GM20431 (cell line): Measurements from ENCODE around the gene TLN1.

Source experiments
- in situ Hi-C: fragments of 300-500 bp; cut with MseI, MboI; formaldehyde crosslinking; loops from one replicate; pipeline ENCODE4 v1.15.0; 2020; ENCODE audit warnings: low sequenced_read_pairs; ENCODE audit not compliant: unreplicated experiment

TLN1 gene

GRCh38 chr9:35689542-35690293 is 42.3 kb downstream of the TLN1 start, which contains the start of gene TPM2:
TPM2 (minus strand) TSS chr9:35689925; CDS start chr9:35689817, 108 bp downstream.
- in situ Hi-C loops, result no loop called here

- in situ Hi-C loops, result no loop called here
Observed at GRCh38 chr9:35688558-35689541, 43.1 kb downstream of the TLN1 start.

- in situ Hi-C loops, result no loop called here
Observed at GRCh38 chr9:35687972-35688557, 43.9 kb downstream of the TLN1 start.

GRCh38 chr9:35687306-35687705 is 44.7 kb downstream of the TLN1 start:
- in situ Hi-C loops, result no loop called here

GRCh38 chr9:35686222-35687203 is 45.5 kb downstream of the TLN1 start:
- in situ Hi-C loops, result no loop called here

- in situ Hi-C loops, result no loop called here
Observed at GRCh38 chr9:35685506-35685905, 46.5 kb downstream of the TLN1 start.

- in situ Hi-C loops, result no loop called here
Observed at GRCh38 chr9:35684921-35685320, 47.1 kb downstream of the TLN1 start.

GRCh38 chr9:35683323-35683722 is 48.7 kb downstream of the TLN1 start:
- in situ Hi-C loops, result no loop called here

GRCh38 chr9:35682520-35683315 is 49.3 kb downstream of the TLN1 start:
- in situ Hi-C loops, result no loop called here

GRCh38 chr9:35682051-35682450 is 49.9 kb downstream of the TLN1 start:
- in situ Hi-C loops, result no loop called here

GRCh38 chr9:35681341-35682002 is 50.5 kb downstream of the TLN1 start:
- in situ Hi-C loops, result no loop called here

- in situ Hi-C loops, result no loop called here
Observed at GRCh38 chr9:35680331-35681105, 51.5 kb downstream of the TLN1 start.

GRCh38 chr9:35679766-35680330 is 52.1 kb downstream of the TLN1 start:
- in situ Hi-C loops, result no loop called here

- in situ Hi-C loops, result no loop called here
Observed at GRCh38 chr9:35679091-35679490, 52.9 kb downstream of the TLN1 start.

GRCh38 chr9:35675732-35676392 is 56.1 kb downstream of the TLN1 start:
- in situ Hi-C loops, result no loop called here

GRCh38 chr9:35675204-35675603 is 56.8 kb downstream of the TLN1 start:
- in situ Hi-C loops, result no loop called here

- in situ Hi-C loops, result no loop called here
Observed at GRCh38 chr9:35674025-35674361, 58.0 kb downstream of the TLN1 start.
